H7 (cell line): Measurements from ENCODE around the gene RBBP4. TPM values are rescaled to one million over a fixed set of nuclear protein-coding genes. Genes with fewer than 3 reads are reported as not detected.

Experiments
- total RNA-seq: library from RNA; depleted of rRNA; stranded (reverse); fragments of >200 nt; shearing (Covaris generic); gene quantifications from 2 replicates; pipeline ENCODE4 v1.2.3, GENCODE V29; 2014; rRNA removed

The RBBP4 gene
- total RNA-seq, 1 experiment from 2014 or later, result 311 TPM

Other genes with a start within 250 kb of the RBBP4 start
- 1.4 and 2.4 TPM in 2 replicates for gene ZBTB8B, start 186.1 kb upstream of the RBBP4 start, total RNA-seq
- gene ZBTB8A, start 111.8 kb upstream of the RBBP4 start, total RNA-seq, result 6.2 and 9.1 TPM in 2 replicates
- 64.8 and 71.3 TPM in 2 replicates for gene ZBTB8OS, start 658 bp upstream of the RBBP4 start, total RNA-seq
- gene SYNC, start 51.6 kb downstream of the RBBP4 start, total RNA-seq, result 0.07 and 0.45 TPM in 2 replicates
- 239 and 260 TPM in 2 replicates for gene YARS1, start 166.2 kb downstream of the RBBP4 start, total RNA-seq
- 83.0 and 83.4 TPM in 2 replicates for gene S100PBP, start 166.4 kb downstream of the RBBP4 start, total RNA-seq
- 0.63 and 4.4 TPM in 2 replicates for gene FNDC5, start 219.7 kb downstream of the RBBP4 start, total RNA-seq
- gene HPCA, start 235.3 kb downstream of the RBBP4 start, total RNA-seq, result 0.89 and 2.6 TPM in 2 replicates